GM19328 (cell line): ENCODE measurements around the gene RTKN.
"Not testable (repeated sequence)": the region's sequence is repeated elsewhere in the genome, so short reads cannot be mapped to it uniquely, and the experiment has no call there.

Experiments used
- ATAC-seq: cut with Tn5 transposase; IDR thresholded peaks from one replicate; pipeline ENCODE4 v1.9.1; 2021; ENCODE audit warnings: mild to moderate bottlenecking, moderate library complexity; ENCODE audit not compliant: unreplicated experiment

RTKN gene

DNA sequence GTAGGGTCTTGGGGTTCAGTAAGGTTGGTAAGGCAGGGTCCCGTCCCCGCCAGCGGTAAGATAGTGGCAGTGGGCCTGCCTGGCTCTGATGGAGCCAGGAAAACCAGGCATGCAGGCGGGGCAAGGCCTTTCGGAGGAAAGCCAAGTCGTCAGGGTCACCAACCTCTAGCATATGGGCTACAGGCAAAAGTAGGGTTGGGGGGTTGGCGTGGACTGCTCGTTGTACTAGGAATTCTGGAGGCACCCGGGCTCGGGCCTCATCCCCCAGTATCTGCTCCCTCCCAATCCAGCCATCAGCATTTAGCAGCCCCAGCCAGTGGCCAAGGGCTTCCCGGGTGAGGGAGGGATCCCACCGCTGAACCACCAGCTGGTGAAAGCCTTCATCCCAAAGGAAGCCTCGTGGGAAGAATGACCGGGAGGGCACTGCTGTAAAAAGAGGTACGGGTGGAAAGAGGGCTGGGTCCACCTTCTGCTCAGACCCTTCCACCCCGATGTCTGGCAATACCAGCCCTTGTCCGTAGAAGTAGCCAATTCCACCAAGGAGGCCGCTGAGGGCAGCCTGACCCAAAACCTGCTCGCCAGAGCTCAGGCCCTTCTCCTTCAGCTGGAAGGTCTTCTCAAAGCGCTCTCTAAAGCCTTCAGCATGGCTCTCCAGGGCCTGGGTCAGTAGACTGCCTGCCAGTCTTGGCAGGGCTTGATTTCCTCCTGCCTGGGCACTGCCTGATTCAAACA is 20.5 kb upstream of the RTKN start:
- ATAC-seq: no peak

GRCh38 chr2:74461187-74462053 is 19.7 kb upstream of the RTKN start:
- ATAC-seq: no peak

GRCh38 chr2:74460187-74460586 is 18.4 kb upstream of the RTKN start:
- ATAC-seq: not testable (repeated sequence)

DNA sequence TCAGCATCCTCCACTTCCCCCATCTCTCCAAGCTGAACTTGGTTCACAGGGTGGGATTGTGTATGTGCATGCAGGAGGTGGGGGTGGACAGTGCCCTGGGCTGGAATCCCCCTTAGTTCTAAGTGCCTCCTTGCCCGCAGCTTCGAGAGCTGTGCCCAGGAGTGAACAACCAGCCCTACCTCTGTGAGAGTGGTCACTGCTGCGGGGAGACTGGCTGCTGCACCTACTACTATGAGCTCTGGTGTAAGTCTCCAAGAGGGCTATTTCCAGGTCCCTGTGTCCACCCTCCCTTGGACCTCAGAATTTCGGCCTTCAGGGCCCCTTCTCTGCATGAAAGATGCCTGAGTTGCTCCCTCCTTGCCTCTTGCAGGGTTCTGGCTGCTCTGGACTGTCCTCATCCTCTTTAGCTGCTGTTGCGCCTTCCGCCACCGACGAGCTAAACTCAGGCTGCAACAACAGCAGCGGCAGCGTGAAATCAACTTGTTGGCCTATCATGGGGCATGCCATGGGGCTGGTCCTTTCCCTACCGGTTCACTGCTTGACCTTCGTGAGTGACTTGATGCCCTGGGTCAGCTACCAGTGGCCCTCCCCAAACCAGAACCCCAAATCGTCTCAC is 17.9 kb upstream of the RTKN start:
- ATAC-seq: not testable (repeated sequence)

DNA sequence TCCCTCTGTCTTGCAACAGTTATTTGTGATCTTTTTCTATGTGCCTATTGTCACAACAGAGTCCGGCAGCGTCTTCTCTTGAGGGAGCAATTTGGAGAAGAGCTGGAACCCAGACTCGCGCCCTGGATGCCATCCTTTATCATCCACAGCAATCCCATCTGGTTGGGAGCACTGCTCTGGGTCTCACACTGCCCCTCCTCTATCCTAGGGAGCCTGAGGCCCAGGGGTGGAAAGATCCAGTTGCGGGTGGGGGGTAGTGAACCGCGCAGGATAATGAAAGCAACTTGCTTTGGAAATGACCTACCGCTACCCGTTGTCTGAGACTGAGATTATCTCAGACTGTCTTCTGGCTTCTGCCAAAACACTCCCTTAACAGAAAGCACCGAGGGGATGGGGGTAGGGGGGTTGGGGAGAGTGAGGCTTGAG is 17.2 kb upstream of the RTKN start:
- ATAC-seq: no peak

GRCh38 chr2:74458132-74458937 is 16.6 kb upstream of the RTKN start, which contains the start of gene WBP1:
Gene WBP1 (plus strand): TSS chr2:74458438. CDS start chr2:74458603, 165 bp downstream.
- ATAC-seq: peak; percentile 86

- peak; percentile 19 for ATAC-seq
Measured at GRCh38 chr2:74457549-74458131, 15.9 kb upstream of the RTKN start.

DNA sequence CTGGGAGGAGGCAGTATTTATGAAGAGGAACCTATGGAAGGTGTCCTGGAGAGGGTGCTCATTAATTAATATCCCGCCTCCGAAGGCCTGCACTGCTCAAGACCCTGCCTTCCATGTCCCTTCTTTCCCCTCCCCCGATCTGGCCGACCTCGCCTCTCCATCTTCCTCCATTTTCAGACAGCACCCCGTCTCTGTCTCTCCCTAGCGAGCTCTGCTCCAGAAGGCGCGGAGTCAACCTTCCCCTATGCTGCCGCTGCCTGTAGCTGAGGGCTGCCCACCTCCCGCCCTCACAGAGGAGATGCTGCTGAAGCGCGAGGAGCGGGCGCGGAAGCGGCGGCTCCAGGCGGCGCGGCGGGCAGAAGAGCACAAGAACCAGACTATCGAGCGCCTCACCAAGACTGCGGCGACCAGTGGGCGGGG is 15.4 kb upstream of the RTKN start:
- ATAC-seq: no peak

DNA sequence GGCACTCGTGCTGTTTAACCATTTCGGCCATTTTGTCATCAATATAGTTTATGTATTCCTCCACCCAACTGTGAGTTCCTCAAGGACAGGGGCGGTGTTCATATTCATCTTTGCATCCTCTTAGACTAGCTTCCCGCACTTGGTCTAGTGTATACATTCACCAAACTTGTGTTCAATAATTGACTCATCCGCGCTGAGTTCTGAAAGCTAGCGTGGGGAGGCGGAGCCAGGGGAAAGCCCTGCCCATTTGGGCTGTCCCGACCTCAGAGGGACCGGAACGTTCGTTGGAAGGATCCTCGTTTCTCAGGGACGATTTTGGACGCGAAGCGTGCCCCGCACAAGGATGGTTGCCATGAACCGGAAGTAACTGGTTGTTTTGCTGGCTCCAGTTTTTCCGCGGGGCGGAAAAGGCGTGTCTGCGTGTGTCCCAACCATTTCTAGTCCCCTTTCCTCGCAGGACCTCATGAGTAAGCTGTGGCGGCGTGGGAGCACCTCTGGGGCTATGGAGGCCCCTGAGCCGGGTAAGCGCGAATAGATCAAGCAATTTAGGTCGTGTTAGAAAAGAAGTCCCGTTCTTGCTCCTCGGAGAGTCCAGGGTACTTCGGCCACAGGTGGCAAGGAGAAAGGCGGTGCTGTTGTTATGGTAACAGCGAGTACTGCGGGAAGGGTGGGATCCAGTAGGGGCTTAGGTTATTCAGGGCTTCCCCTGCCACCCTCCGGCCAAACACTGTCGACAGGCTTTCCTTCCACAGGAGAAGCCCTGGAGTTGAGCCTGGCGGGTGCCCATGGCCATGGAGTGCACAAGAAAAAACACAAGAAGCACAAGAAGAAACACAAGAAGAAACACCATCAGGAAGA is 13.1 kb upstream of the RTKN start, which contains the start of gene INO80B:
INO80B (plus strand) TSS at position 434 of the 858 bp plus-strand sequence; CDS start at position 464, 30 bp downstream.
- ATAC-seq: no peak

GRCh38 chr2:74450570-74451190 is 8.9 kb upstream of the RTKN start:
- ATAC-seq: no peak

- no peak for ATAC-seq
Measured at GRCh38 chr2:74448771-74449170, 7.0 kb upstream of the RTKN start.

DNA sequence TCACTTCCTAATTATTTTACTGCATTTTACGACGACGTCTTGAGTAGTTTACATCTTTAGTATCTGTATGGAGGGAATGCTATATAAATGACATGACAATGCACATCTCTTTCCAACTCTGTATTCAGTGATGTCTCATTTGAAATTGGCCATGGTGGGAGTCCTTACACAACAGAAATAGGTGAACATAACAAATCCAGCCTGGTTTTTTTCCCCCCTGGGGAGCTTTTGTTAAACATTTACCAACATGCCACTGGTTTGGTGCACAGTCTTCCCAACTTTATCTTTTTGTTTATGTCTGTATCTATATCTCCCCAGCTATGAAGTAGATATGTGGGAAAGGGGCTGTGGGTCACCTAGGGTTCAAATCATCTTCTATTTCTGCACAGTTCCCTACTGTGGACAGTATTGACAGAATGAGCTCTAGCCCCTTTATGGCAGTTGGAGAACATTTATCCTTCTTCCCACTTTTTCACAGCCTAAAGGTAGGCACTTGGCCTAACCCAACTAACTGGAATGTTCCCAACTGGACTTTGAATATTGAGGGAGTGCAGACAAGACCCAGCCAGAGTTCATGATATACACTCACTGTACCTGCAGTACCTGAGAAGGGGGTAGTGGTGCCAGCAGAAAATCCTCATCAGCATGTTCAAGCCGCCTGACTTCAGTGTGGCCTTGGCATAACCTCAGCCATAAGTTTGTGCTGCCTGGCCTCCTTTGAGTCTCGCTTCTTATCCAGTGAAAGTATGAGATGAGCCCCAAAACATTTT is 5.7 kb upstream of the RTKN start:
- no peak for ATAC-seq

GRCh38 chr2:74444498-74445318 is 3.0 kb upstream of the RTKN start:
- ATAC-seq: no peak

DNA sequence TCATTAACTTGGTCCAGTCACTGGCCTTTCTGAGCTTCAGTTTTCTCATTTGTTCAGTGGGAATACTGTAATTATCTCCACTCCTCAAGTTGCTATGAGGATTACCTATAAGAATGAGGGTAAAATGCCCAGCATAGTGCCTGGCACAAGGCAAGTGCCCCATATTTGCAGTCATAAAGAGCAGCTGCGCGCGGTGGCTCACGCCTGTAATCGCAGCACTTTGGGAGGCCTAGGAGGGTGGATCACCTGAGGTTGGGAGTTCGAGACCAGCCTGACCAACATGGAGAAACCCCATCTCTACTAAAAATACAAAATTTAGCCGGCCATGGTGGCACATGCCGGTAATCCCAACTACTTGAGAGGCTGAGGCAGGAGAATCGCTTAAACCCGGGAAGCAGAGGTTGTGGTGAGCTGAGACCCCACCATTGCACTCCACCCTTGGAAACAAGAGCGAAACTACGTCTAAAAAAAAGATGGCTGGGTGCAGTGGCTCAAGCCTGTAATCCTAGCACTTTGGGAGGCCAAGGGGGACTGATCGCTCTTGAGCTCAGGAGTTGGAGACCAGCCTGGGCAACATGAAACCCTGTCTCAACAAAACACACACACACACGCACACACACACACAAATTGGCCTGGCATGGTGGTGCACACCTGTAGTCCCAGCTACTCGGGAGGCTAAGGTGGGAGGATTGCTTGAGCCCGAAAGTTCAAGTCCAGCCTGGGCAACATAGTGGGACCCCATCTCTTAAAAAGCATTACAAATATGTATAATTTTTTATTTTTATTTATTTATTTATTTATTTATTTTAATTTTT is 953 bp upstream of the RTKN start:
- not testable (repeated sequence) for ATAC-seq

DNA sequence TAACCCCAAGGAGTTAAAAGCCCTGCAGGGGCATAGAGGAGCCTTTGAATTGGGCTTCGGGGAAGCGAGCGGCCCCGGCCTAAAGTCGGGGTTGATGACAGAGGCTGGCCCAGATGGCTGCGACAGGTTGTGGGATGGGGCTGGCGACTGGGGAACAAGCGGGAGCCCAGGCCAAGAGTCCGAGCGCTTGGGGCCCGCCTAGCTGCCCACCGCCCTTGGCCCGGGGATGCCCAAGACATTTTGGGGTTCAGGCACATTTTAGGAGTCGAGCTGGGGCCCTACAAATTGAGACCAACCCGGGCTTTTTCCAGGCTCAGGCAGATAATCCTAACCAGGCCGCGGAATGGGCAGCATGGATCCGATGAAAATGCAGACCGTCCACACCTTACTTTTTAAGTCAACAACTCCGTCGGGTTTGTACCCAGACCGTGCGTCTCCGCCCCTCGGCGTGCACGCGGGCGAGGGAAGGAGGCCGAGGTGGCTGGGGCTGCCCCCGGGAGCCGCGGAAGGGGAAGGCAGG is 507 bp downstream of the RTKN start:
- ATAC-seq: no peak
